Stimulated activated CD4-positive, alpha-beta T cell treated with anti-CD3 and anti-CD28 coated beads, Interleukin-12 subunit alpha, Interleukin-12 subunit beta, amount 100 ng/mL, for 4 hours (primary cell): ENCODE data around the gene CD96.
"Not testable (repeated sequence)": the region's sequence is repeated elsewhere in the genome, so short reads cannot be mapped to it uniquely, and the experiment has no call there.

Experiments
- DNase-seq: peaks from one replicate; pipeline ENCODE4 v3.0.0-alpha.2; 2020

The CD96 gene, protein sequence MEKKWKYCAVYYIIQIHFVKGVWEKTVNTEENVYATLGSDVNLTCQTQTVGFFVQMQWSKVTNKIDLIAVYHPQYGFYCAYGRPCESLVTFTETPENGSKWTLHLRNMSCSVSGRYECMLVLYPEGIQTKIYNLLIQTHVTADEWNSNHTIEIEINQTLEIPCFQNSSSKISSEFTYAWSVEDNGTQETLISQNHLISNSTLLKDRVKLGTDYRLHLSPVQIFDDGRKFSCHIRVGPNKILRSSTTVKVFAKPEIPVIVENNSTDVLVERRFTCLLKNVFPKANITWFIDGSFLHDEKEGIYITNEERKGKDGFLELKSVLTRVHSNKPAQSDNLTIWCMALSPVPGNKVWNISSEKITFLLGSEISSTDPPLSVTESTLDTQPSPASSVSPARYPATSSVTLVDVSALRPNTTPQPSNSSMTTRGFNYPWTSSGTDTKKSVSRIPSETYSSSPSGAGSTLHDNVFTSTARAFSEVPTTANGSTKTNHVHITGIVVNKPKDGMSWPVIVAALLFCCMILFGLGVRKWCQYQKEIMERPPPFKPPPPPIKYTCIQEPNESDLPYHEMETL

DNA sequence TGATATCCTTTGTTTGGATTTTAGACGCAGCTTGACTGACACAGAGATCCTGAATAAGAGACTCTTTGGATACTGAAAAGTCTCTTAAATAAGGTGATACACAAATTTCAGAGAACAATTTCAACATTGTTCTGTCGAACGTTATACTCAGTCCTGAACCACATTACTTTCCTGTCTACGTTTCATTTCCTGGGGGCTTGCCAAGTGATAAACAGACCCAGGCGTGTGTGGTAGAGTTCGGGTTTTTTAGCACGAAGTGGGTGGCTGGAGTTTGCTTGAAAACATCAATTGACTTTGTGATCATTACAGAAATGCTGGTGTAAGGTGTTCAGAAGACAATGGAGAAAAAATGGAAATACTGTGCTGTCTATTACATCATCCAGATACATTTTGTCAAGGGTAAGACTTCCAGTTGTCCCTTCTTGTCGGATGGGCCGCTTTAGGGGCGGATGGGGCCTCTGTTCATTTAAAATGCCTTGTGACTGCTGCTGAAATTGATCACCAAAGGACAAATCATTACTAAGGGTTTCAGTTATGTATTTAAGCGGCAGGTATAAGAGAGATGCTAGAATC lies at the start of gene CD96:
CD96 (plus strand) TSS at position 287 of the 573 bp plus-strand sequence; CDS start at position 339, 52 bp downstream.
- DNase-seq, result peak; percentile 45

DNA sequence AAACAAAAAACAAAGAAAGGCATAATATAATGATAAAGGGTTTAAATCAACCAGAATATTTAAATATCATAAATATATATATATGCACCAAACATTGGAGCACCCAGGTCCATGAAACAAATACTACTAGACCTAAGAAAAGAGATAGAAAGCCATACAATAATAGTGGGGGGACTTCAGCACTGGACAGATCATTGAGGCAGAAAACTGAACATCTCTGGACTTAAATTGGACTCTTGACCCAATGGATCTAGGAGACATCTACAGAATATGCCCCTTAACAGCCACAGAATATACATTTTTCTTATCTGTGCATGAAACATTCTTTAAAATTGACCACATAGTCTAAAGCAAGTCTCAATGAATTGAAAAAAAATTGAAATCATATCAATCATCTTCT lies 48.7 kb upstream of the CD96 start:
- no peak for DNase-seq

DNA sequence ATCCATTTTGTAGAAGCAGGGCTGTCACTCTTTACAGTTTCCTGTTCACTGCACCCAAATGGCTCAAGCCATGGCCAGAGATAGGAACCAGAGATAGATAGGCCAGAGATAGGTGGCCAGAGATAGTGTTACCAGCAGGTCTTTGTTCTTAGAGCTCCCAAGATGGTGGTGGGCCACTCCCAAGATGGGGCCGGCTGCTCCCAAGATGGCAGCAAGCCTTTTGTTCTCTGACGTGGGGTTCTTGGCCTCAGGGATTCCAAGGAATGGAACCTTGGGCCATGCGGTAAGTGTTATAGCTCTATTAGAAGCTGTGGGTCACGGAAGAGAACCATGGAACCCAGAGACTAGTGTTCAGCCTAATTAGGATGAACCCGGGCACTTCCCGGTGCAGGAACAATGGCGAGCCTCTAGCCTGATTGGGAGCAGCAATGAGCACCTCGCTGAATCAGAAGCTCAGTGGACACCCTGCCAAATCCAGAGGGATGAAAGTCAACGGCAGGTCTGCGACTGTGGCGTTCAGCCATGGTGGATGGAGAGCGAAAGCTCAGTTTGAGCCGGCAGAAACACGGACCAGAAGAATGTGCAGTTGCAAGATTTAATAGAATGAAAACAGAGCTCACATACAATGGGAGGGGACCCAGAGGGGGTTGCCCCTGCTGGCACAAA lies 45.0 kb upstream of the CD96 start:
- DNase-seq, result no peak

DNA sequence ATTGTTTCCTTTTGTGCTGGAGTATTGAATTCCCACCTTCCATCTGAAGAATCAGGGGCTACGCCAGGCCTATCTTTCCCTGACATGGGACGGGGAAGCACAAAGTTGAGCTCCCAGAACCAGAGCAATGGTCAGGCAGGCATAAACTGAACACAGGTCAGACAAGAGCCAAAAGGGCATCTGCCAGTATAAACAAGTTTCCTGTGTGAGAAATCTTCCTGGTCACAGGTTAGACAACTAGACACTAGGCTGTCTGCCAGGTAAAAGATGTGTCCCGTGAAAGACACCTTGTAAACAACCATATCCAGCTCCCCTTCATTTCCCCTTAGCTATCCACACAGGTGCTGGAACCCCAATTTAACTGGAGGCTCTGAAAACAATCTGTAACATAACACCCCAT lies 44.0 kb upstream of the CD96 start:
- no peak for DNase-seq

DNA sequence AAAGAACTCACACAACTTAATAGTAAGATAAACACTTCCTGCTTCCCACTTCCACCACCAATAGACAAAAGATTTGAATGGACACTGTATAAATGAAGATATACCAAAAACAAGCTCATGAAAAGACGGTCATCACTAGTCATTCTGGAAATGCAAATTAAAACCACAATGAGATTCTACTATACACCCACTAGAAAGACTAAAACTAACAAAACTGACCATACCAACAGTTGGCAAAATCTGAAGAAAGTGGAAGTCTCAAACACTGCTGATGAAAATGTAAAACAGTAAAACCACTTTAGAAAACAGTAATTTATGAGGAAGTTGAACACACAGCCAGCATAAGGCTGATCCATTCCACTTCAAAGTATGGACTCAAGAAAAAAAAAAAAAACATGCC lies 35.6 kb upstream of the CD96 start:
- no peak for DNase-seq

DNA sequence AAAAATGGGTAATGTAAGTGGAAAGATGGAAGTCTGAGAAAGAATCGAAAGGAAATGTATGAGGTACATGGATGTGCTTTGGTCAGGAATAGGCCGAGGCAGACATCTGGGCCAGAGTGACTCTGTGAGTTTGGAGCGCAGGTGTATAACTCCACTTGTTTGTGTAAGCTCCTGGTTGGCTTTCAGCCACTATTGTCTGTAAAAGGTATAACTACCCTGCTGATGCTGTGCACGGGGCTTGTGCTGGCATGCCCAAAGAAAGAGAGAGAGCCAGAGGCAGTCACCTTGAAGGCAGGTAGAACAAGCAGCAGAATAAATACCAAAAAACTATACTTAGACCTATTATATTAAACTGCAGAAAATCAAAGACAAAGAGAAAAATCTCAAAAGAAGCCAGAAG lies 32.7 kb upstream of the CD96 start:
- no peak for DNase-seq

DNA sequence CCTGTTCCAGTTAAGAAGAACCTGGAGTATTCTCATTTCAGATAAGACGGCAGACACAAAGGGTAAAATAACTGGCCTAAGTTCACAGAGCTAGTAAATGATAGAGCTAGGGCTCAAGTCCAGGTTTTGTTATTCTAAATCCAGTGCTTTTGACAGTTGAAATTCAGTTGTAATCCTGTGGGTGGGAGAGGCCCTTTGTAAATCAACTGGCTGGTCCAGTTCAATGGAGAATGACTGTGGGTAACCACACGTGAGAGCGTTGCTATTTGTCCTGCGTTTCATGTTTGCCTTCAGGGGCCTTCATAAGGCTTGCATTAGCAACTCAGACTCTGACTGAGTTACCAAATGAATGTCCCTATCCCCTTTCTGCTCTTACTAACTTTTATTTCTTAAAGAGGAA lies 24.2 kb upstream of the CD96 start:
- no peak for DNase-seq

DNA sequence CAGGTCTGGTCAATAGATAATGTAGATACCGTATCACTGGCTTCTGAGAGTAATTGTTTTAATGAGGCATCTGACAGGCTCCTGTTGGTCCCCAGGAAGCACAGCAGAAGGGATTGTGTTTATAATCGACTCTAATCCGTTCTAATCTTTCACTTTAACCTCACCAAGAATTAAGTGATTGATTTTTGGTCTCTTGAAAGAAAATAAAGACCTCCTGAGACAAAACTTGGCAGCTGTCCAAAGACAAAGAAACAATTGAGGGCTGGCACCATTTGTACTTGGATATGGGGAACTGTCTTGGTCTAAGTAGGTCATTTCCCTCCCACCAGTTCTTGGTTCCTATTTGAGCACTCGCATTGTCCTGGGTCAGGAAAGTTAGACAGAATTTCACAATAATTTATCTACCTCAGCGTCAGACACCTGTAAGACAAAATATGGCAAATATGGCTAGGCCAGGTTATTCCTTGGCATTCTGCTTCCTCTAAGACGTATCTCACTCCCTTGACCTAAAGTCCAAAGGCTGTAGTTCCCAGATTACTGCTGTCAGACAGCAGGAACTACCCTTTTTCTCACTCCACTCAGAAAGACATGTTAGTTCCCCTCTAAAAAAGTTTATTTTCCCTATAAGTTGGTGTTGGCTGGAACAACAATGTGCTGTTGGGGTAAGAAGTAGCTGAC lies 22.7 kb upstream of the CD96 start:
- DNase-seq, result no peak

DNA sequence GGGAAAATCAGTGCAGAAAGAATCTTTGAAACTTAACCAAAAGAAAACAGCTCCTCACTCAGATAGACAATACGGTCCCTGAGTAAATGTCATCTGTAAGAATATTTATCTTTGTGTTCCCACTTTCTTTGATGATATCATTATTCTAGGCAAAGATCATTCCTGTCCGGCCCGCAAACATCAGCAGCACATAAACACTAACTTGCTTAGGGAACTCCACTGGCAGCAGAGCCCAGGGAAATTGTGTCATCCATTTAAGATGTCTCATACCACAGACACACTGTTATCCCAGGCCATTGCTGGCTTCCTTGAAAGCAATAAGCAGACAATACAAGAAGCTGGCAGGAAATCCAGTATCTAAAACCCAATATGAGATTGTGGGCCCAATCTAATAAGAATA lies 20.1 kb upstream of the CD96 start:
- DNase-seq, result no peak

DNA sequence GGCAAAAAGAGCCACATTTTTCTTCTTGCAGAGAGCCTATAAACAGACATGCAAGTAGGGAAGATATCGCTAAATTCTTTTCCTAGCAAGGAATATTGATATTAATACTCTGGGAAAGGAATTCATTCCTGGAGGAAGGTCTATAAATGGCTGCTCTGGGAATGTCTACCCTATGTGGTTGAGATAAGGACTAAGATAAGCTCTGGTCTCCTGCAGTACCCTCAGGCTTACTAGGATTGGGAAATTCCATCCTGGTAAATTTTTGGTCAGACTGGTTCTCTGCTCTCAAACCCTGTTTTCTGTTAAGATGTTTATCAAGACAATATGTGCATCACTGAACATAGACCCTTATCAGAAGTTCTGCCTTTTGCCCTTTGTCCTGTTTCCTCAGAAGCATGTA lies 17.5 kb upstream of the CD96 start:
- DNase-seq, result not testable (repeated sequence)

DNA sequence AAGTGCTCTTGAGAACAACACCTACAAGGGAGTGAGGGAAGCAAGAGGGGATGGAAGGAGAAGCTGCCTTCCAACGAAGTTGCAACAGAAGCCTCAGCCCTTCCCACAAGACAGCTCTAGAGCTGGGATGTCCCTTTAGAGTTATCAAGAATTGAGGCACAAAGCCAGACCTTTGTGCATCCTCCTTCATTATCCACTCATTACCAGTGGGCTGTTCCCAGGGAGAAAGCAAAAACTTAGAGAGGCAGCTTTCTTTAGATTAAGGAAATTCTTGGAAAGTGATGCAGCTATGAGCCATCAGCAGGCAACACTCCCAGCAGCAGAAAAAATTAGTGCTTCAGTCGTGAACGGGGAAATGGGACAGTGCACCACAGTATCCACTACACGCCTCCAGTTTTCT lies 10.6 kb upstream of the CD96 start:
- no peak for DNase-seq

DNA sequence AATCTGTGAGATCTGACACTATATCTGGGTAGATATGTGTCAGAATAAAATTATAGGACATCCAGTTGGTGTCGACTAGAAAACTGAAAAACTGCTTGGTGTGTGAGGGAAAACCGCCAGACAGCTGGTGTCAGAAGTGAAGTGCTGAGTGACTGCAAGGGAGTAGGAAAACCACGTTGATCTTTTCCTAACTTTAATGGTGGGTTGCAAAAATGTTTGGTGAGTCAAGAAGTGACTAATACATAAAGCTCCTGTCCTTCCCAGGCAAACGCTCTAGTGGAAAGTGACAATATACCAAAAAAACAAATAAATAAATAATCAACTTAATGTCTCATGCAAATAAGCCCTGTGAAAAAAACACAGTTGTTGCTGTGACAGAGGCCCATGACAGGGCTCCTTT lies 7.3 kb upstream of the CD96 start:
- DNase-seq, result no peak

DNA sequence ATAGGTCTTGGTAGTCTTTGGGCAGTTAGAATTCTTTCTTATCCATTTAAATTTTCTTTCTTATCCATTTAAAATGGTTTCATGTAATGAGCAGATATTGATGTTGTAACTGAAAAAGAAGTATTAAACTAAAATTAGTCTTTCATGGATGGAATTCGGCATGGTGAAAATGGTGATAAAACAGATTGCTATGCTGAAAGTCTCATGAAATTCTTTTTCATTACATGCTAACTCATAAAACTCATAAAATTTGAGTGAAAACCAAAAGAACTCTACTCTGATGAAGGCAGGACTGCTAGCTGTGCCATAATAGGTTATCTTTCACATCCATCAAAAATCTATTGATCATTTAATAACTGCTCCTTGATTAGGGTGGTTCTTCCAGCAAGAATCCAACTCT lies 3.9 kb upstream of the CD96 start:
- no peak for DNase-seq

DNA sequence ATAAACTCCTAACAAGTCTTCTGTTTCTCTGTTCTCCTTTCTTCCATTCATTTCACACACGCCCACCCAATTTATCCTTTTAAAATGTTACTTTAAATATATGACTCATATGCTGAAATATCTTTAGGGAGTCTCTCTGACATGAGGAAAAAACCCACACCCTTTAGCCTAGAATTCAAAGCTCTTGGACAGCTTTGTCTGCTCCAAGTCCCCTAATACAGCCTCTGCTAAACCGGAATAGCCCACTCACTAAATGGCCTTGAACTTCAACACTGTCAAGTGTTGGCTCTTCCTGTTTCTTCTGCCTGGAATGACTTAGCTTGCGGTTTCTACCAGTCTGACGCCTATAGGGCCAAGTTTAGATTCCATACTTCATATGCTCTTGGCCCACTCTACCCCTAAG lies 3.3 kb upstream of the CD96 start:
- no peak for DNase-seq

DNA sequence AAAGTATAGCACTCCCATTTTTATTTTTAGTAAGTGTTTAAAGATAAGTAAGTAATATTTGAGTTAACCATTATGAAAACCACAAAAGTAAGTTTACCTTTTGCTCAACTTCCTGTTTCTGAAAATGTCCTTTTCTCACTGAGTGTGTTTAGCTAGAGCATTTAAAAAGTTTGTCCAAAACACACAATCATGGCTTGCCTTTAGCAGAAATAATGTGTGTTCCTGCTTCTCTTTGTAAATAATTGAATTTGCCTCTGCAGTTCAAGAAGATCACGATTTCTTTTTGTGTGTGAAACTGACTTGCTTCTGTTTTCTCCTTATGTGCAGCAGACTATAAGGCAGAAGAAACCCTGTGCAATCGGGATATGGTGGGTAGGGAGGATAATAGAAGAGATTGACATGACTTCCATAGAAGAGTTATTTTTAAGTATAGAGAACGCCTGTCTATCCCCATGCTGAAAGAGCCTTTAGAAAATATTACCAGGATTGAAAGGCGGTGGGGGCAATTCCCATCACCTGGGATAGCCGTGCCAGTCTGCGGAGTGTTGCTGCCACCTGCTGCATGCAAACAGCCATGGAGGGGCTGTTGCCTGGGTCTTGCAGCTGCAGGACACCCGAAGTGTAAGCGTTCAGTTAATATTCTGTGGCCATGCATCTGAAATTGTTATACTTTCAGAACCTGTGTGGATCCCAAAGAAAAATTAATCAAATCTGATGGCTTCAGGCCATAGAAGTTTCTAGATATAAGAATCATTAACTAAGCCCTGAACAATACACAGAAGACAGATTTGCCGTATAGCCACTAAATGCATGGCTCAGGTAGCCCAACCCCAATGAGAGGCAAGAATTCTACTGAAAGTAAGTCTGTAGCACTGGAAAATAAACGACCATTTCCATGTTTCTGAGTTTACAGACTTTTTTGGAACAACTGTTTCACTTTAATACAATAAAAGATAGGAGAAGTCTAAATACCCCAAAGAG lies 2.4 kb upstream of the CD96 start:
- peak; percentile 56 for DNase-seq

DNA sequence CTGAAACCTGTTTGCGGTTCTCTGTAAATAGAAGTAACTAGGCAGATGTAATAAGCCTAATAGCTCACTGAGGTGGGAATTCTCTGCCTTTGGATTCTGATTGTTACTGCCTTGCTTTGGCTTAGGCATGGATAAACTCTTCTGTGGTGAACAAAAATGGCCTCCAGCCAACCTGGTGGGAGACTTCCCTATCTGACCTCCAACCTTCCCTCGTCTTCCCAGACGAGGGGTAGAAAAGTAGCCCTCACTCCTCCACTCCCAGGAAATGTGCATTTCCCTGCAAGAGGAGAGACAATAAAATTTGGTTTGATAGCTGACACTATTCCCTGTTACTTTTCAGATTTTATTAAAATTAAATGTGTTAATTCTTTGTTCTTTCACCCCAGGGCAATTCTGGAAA lies 606 bp upstream of the CD96 start:
- DNase-seq, result no peak

DNA sequence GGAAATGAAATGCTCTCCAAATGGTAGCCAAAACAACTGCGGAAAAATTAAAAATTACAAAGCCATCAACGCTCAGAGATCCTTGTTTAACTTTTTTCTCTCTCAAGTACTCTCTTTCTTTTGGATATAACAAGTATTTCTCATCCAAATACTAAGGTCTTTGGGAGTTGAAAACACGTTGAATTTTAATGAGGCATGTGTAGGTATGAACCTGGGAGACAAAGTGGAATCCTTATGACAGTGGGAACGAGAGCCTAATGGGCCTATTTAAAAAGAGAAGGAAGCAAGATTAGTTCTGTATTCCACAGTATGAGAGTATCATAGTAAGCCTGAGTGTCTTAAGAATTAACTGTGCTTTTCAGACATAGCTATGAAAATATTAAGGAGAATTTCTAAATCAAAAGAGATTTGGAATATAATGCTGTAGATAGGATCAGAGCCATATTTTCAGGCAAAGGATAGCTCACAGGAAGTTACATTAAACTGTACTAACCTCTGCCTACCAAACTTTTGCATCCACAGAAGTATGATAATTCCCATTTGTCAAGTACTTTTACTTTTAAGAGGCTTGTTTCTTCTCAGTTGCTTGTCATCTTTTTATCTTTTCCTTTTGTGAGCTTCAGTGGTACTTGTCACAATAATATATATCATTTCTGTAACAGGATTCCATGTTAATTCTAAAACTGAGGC lies 759 bp downstream of the CD96 start:
- DNase-seq, result no peak

DNA sequence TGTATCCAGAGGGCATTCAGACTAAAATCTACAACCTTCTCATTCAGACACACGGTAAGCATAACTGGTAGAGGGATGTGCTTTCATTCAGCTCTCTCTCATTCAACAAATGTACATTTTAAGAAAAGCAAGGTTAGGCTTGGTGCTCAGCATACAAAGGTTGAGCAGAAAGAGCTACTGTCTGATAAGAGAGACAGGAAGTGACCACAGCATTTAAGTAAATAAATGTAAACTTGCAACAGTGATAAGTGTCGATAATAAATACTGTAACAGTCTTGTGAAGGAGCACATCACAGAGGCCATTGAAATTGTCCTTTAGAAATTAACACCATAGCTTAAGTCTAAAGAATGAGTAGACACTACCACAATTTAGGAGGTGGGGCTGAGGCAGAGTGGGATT lies 3.4 kb downstream of the CD96 start:
- DNase-seq, result no peak

DNA sequence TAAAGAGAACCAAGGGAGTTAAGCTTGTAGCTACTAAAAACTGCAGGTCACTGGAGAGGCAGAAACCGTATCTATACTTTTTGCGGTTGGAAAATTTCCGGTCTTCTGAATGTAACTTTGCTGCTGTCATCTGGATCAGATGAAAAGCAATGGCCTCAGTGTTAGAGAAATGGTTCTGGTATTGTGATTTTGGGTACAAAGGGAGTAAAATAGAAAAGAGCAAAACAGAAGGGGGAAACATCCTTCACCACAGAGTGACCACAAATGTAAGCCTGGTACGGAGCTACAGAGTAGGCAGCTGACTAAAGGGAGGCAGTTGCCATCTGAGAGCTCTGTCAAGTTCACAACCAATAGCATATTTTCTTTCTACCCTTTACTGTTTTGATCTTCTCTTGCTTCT lies 5.6 kb downstream of the CD96 start:
- DNase-seq, result no peak

DNA sequence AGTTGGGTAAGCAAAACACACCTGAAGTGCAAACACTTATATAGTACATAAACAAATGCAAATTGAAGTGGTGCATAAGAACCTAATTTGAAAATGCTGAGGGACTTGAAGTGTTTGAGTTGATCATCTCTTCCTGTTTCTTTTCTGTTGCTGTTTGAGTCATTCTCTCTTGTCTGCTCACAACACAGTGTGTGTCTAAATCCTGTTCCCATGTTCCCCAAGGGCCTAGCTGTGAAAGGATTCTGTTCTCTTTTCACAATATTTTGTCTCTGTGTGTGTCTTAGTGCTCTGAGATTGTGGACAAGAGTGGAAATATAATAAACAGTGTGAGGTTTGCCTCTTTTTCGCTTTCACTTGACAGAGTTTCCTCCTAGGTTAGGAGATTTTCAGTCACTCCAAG lies 6.1 kb downstream of the CD96 start:
- DNase-seq, result no peak

DNA sequence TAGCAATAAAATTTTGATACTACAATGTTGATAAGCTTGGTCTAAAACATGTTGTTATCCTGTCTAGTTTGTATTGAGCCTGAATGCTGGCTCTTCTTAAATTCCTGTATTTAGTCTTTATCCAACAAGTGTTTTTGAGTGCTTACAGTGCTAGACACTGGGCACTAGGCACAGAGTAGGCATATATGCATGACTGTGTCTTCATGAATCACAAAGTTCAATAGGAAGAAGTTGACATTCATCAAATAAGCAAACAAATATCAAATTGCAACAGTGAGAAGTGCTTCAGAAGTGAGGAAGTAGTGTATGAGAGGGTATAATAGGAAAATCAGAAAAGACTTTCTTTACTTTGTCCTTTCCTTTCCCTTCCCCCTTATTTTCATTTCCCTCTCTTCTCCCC lies 6.8 kb downstream of the CD96 start:
- no peak for DNase-seq

DNA sequence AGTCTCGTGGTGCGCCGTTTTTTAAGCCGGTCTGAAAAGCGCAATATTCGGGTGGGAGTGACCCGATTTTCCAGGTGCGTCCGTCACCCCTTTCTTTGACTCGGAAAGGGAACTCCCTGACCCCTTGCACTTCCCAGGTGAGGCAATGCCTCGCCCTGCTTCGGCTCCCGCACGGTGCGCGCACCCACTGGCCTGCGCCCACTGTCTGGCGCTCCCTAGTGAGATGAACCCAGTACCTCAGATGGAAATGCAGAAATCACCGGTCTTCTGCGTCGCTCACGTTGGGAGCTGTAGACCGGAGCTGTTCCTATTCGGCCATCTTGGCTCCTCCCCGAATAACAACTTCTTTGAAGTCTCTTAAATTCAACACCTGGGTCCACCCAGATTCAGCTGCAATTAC lies 19.9 kb downstream of the CD96 start:
- not testable (repeated sequence) for DNase-seq
